Activated CD8-positive, alpha-beta T cell treated with anti-CD3 and anti-CD28 coated beads, Interleukin-2, amount 10 ng/mL, durations not matched to agents 7 days and 5 days (primary cell): ENCODE data around the gene PDE10A. TPM values are rescaled to one million over a fixed set of nuclear protein-coding genes. Genes with fewer than 3 reads are reported as not detected.

ENCODE experiments used
- ATAC-seq: fragments of 150-1000 bp; cut with Tn5 transposase; one replicate; pipeline ENCODE4 v1.10.0; 2021; ENCODE audit warnings: moderate library complexity
- CTCF ChIA-PET: fragments of 350-600 bp; sonication (Branson Sonifier 250); formaldehyde crosslinking; loops from one replicate; lab custom pipeline; 2021; ENCODE audit warnings: antibody characterized with exemption; lab: Charles Lee
- POLR2A ChIA-PET: fragments of 350-600 bp; sonication (Branson Sonifier 250); formaldehyde crosslinking; loops from one replicate; lab custom pipeline; 2021; ENCODE audit warnings: antibody characterized with exemption; lab: Charles Lee
- DNase-seq: peaks from one replicate; pipeline ENCODE4 v3.0.0-alpha.2; 2020
- H3K27ac Mint-ChIP-seq: one replicate; pipeline ENCODE4 v1.8.0; 2021; ENCODE audit warnings: mild to moderate bottlenecking, mixed read lengths
- H3K27me3 Mint-ChIP-seq: one replicate; pipeline ENCODE4 v1.8.0; 2021; ENCODE audit warnings: low read depth, mixed read lengths
- H3K36me3 Mint-ChIP-seq: one replicate; pipeline ENCODE4 v1.8.0; 2021; ENCODE audit warnings: low read depth, mixed read lengths
- H3K4me1 Mint-ChIP-seq: one replicate; pipeline ENCODE4 v1.8.0; 2021; ENCODE audit warnings: low read depth, mixed read lengths
- H3K4me3 Mint-ChIP-seq: one replicate; pipeline ENCODE4 v1.8.0; 2021; ENCODE audit warnings: mild to moderate bottlenecking, mixed read lengths
- H3K9me3 Mint-ChIP-seq: one replicate; pipeline ENCODE4 v1.8.0; 2022; ENCODE audit warnings: mixed read lengths; ENCODE audit not compliant: insufficient read depth
- total RNA-seq, 2 experiments: library from RNA; stranded (reverse); gene quantifications; one replicate each; pipeline ENCODE4 v1.2.3, GENCODE V29; 2021

The PDE10A gene
- total RNA-seq, 2 experiments from 2014 or later = not detected

- Mint-ChIP-seq H3K9me3 (no peaks in the 10 kb centered on the region), H3K36me3 (no peaks in the 10 kb centered on the region), H3K27ac (no peak overlapping the region), H3K27me3 (no peaks in the 10 kb centered on the region), H3K4me3 (no peak overlapping the region), H3K4me1 (no peaks in the 10 kb centered on the region)
- ATAC-seq (no peak), DNase-seq (no peak)
- ChIA-PET POLR2A (no interaction called here), CTCF (no interaction called here)
Measured at GRCh38 chr6:165417278-165417865, 245.7 kb downstream of the PDE10A start.

- Mint-ChIP-seq H3K4me1 (no peaks in the 10 kb centered on the region), H3K27me3 (no peaks in the 10 kb centered on the region), H3K9me3 (peaks cover 13% of the 10 kb centered on the region), H3K4me3 (no peak overlapping the region), H3K27ac (no peak overlapping the region), H3K36me3 (no peaks in the 10 kb centered on the region)
- ChIA-PET POLR2A (no interaction called here), CTCF (no interaction called here)
- ATAC-seq = no peak
- no peak for DNase-seq
Measured at GRCh38 chr6:165404697-165405096, 258.3 kb downstream of the PDE10A start.

GRCh38 chr6:165404296-165404695 lies 258.7 kb downstream of the PDE10A start:
- no peak for DNase-seq
- Mint-ChIP-seq H3K36me3 (no peaks in the 10 kb centered on the region), H3K4me3 (no peak overlapping the region), H3K9me3 (peaks cover 14% of the 10 kb centered on the region), H3K27me3 (no peaks in the 10 kb centered on the region), H3K27ac (no peak overlapping the region), H3K4me1 (no peaks in the 10 kb centered on the region)
- ChIA-PET CTCF (no interaction called here), POLR2A (no interaction called here)
- no peak for ATAC-seq

- ATAC-seq = no peak
- POLR2A ChIA-PET = no interaction called here
- CTCF ChIA-PET = no interaction called here
- peaks cover 14% of the 10 kb centered on the region for H3K9me3 Mint-ChIP-seq
- no peak overlapping the region for H3K27ac Mint-ChIP-seq
- H3K4me1 Mint-ChIP-seq = no peaks in the 10 kb centered on the region
- no peak overlapping the region for H3K4me3 Mint-ChIP-seq
- H3K36me3 Mint-ChIP-seq = no peaks in the 10 kb centered on the region
- H3K27me3 Mint-ChIP-seq = no peaks in the 10 kb centered on the region
- DNase-seq = no peak
Measured at GRCh38 chr6:165403006-165403595, 259.9 kb downstream of the PDE10A start.

GRCh38 chr6:165401092-165401491 lies 261.9 kb downstream of the PDE10A start:
- ATAC-seq = no peak
- H3K27ac Mint-ChIP-seq = no peak overlapping the region
- CTCF ChIA-PET = no interaction called here
- DNase-seq = no peak
- no peaks in the 10 kb centered on the region for H3K4me1 Mint-ChIP-seq
- no peak overlapping the region for H3K4me3 Mint-ChIP-seq
- H3K36me3 Mint-ChIP-seq = no peaks in the 10 kb centered on the region
- POLR2A ChIA-PET = no interaction called here
- no peaks in the 10 kb centered on the region for H3K27me3 Mint-ChIP-seq
- H3K9me3 Mint-ChIP-seq = peaks cover 14% of the 10 kb centered on the region

GRCh38 chr6:165390475-165390874 lies 272.6 kb downstream of the PDE10A start:
- no peak for ATAC-seq

GRCh38 chr6:165389534-165389933 lies 273.5 kb downstream of the PDE10A start:
- Mint-ChIP-seq H3K4me3 (no peak overlapping the region), H3K36me3 (no peaks in the 10 kb centered on the region), H3K27me3 (no peaks in the 10 kb centered on the region), H3K27ac (no peak overlapping the region), H3K4me1 (no peaks in the 10 kb centered on the region), H3K9me3 (no peaks in the 10 kb centered on the region)
- DNase-seq (no peak), ATAC-seq (no peak)
- ChIA-PET CTCF (no interaction called here), POLR2A (no interaction called here)

More at GRCh38 chr6:165390475-165390874, 272.6 kb downstream of the PDE10A start:
- Mint-ChIP-seq H3K27me3 (no peaks in the 10 kb centered on the region), H3K4me3 (no peak overlapping the region), H3K4me1 (no peaks in the 10 kb centered on the region), H3K9me3 (no peaks in the 10 kb centered on the region), H3K36me3 (no peaks in the 10 kb centered on the region), H3K27ac (no peak overlapping the region)
- ChIA-PET CTCF (no interaction called here), POLR2A (no interaction called here)
- no peak for DNase-seq

- H3K4me3 Mint-ChIP-seq = no peak overlapping the region
- CTCF ChIA-PET = no interaction called here
- no peaks in the 10 kb centered on the region for H3K9me3 Mint-ChIP-seq
- DNase-seq (no peak), ATAC-seq (no peak)
- H3K36me3 Mint-ChIP-seq = no peaks in the 10 kb centered on the region
- no peak overlapping the region for H3K27ac Mint-ChIP-seq
- H3K4me1 Mint-ChIP-seq = no peaks in the 10 kb centered on the region
- POLR2A ChIA-PET = no interaction called here
- no peaks in the 10 kb centered on the region for H3K27me3 Mint-ChIP-seq
Measured at GRCh38 chr6:165383323-165383722, 279.7 kb downstream of the PDE10A start.

- H3K27me3 Mint-ChIP-seq = no peaks in the 10 kb centered on the region
- H3K4me1 Mint-ChIP-seq = no peaks in the 10 kb centered on the region
- no peaks in the 10 kb centered on the region for H3K9me3 Mint-ChIP-seq
- no peak for ATAC-seq
- no peaks in the 10 kb centered on the region for H3K36me3 Mint-ChIP-seq
- H3K27ac Mint-ChIP-seq = no peak overlapping the region
- ChIA-PET CTCF (no interaction called here), POLR2A (no interaction called here)
- H3K4me3 Mint-ChIP-seq = no peak overlapping the region
- DNase-seq = no peak
Measured at GRCh38 chr6:165376100-165376499, 286.9 kb downstream of the PDE10A start.

- DNase-seq = no peak
- no peaks in the 10 kb centered on the region for H3K36me3 Mint-ChIP-seq
- ChIA-PET POLR2A (no interaction called here), CTCF (no interaction called here)
- no peak overlapping the region for H3K27ac Mint-ChIP-seq
- peaks cover 16% of the 10 kb centered on the region for H3K9me3 Mint-ChIP-seq
- ATAC-seq = no peak
- H3K4me3 Mint-ChIP-seq = no peak overlapping the region
- no peaks in the 10 kb centered on the region for H3K4me1 Mint-ChIP-seq
- H3K27me3 Mint-ChIP-seq = no peaks in the 10 kb centered on the region
Measured at GRCh38 chr6:165365371-165365770, 297.7 kb downstream of the PDE10A start.

- no peak overlapping the region for H3K27ac Mint-ChIP-seq
- no peaks in the 10 kb centered on the region for H3K36me3 Mint-ChIP-seq
- DNase-seq (no peak), ATAC-seq (no peak)
- ChIA-PET POLR2A (no interaction called here), CTCF (no interaction called here)
- H3K27me3 Mint-ChIP-seq = no peaks in the 10 kb centered on the region
- H3K4me1 Mint-ChIP-seq = no peaks in the 10 kb centered on the region
- H3K9me3 Mint-ChIP-seq = peaks cover 9% of the 10 kb centered on the region
- H3K4me3 Mint-ChIP-seq = no peak overlapping the region
Measured at GRCh38 chr6:165345700-165346099, 317.3 kb downstream of the PDE10A start.

GRCh38 chr6:165340532-165340931 lies 322.5 kb downstream of the PDE10A start:
- DNase-seq (no peak), ATAC-seq (no peak)
- H3K27ac Mint-ChIP-seq = no peak overlapping the region
- no peaks in the 10 kb centered on the region for H3K36me3 Mint-ChIP-seq
- H3K4me1 Mint-ChIP-seq = no peaks in the 10 kb centered on the region
- CTCF ChIA-PET = no interaction called here
- no peaks in the 10 kb centered on the region for H3K27me3 Mint-ChIP-seq
- H3K4me3 Mint-ChIP-seq = no peak overlapping the region
- H3K9me3 Mint-ChIP-seq = no peaks in the 10 kb centered on the region
- POLR2A ChIA-PET = no interaction called here

- ATAC-seq (no peak), DNase-seq (no peak)
- Mint-ChIP-seq H3K4me1 (no peaks in the 10 kb centered on the region), H3K36me3 (no peaks in the 10 kb centered on the region), H3K9me3 (peaks cover 8% of the 10 kb centered on the region), H3K4me3 (no peak overlapping the region), H3K27me3 (no peaks in the 10 kb centered on the region), H3K27ac (no peak overlapping the region)
- CTCF ChIA-PET = no interaction called here
- POLR2A ChIA-PET = no interaction called here
Measured at GRCh38 chr6:165325609-165326008, 337.4 kb downstream of the PDE10A start.
